Measurements from ENCODE around the gene HOXD4.

Gene HOXD4

DNA sequence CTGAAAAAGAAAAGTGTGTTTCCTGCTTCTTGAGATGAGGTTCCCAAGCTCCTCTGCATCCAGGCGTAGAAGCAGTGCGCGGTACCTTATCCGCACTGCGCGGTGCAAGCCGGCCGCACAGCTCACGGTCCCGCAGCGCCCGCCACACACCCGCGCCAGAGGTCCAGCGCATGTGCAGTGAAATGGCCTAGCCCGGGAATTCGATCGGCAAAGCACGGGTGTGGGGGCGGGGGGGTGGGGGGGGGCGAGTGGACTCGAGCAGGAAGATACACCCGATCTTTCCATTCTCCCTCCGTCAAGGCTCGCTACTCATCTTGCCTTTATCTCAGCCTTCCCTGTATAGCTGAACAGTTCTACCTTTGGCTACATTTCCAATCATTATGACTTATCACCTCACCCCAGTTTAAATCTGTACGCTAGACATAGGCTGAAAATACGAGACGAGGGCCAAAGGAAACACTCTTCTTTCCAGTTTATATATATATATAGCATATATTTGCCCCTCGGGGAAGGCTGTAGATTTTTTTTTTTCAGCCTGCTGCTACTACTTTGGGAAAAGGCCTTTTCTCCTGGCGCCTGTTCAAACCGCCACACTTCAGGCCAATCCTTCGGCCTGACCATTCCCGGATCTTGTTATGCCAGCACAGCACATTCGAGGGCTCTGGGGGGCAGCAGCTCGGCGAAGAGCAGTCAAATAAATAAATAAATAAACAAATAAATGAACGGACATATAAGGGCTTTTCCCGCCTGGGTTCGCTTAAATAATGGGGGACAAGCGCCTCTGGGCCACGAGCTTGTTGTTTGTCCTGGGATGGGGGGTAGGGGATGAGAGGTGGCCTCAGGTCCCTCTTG, 11.5 kb upstream of the HOXD4 start:
- no peak for DNase-seq (ENCODE audit: low spot score)

DNA sequence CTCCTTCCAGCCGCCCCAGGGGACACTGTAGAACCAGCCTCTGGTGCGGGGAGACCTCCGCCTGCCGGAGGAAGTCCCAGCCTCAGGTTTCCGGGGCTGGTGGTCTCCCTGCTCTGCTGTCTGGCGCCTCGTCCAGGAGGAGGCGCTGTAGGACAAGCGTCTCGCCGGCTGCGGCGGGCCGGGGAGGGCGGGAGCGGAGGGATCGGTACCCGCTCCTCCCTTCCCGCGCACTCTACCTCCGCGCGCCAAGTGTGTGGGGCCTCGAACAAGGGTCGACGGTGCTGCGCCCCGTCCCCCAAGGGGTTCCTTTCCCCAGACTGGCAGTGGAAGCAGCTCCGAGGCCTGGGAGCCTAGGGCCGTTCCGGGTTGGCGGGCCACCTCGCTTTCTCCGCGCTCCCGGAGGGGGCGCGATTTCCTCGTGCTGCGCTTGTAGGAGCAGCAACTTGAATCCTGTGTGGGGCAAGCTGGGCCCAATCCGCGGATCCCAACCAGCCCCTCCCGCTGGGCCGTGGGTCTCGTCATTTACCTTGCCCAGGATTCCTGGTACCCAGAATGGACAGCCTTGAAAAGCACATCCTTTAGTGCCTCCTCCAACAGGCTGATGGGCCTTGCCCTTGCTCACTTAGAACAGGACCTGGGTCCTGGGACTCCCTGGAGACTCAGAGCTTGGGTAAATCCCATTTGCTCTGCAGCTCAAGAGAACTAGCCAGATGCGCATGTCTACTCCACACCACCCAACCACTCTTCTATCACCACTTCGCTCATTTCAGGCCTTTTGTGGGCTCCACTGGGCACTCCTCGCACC, 10.6 kb upstream of the HOXD4 start:
- peak; percentile 55 for DNase-seq (ENCODE audit: low spot score)

DNA sequence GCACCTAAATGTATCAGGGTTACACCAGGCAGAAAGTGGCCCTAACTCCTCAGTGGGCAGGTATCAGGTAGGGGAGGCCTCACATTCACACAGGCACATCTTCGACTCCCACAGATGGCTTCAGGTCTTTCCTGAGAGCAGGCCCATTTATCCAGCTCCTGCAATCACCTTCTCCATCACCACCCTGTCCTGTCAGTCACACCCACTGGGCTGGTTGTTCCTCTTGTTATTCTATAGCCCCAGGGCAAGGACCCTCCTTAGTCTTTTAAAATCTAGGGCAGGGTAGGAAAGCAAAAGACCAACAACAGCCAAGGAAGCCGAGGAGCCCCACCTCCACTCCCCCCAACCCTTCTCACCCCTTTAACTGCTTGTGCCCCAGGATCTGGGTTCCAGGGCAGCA, 9.1 kb upstream of the HOXD4 start:
- DNase-seq (ENCODE audit: low spot score): no peak

DNA sequence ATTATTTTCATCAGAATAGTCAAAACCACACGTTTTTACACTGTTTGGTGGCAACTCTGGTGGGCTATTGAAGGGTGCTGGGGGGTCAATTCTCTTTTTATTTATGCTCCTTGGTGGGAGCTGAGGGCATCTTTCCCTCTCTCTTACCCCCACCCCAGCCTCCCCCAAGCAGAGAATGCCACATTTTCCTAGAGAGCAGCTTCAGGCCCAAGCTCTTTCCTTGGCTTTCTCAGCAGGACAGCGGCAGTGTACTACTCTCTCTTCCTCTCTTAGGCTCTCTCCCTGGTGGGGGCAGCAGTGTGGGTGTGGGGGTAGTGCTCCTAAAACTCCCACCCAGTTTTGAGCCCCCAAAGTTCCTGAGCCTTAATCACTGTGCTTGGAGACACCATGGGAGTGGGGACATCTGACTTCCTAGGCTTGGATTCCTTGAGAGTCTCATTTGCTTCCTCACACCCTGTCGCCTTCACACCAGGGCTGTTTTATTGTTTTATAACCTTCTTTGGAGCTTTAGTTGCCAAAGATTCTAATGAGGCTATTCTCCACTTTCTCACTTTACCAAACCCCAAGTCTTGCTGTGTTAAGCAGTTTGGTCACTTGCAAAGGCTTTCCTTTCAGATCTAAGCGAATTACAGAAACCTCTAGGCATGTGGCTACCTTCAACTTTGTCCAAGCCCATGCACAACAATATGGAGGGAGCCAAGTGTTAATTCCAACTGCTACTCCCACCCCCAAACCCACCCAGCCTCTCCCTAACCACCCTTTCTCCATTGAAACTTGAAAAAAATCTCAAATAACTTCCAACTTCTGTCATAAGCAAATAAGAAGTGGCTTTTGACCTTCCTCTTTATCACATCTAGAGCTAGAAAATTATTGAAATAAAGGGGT, 6.0 kb upstream of the HOXD4 start:
- no peak for DNase-seq (ENCODE audit: low spot score)

DNA sequence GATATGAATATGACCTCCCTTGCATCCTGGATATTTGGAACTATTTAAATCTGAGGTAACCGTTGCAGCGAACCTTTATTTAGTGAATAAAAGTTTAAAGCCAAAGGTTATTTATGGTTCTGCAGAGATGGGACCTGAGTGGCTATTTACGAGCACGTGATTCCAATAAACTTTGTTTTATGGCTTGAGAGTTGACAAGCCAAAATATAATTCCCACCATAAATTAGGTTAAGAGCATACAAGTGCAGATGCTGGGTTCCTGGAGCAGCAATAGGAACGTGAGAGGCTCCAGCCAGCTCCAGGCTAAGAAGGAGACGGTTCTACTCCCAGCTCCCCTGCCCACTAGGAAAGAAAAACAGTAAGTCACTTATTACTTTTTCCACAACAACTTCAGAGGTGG, 5.2 kb upstream of the HOXD4 start:
- no peak for DNase-seq (ENCODE audit: low spot score)

DNA sequence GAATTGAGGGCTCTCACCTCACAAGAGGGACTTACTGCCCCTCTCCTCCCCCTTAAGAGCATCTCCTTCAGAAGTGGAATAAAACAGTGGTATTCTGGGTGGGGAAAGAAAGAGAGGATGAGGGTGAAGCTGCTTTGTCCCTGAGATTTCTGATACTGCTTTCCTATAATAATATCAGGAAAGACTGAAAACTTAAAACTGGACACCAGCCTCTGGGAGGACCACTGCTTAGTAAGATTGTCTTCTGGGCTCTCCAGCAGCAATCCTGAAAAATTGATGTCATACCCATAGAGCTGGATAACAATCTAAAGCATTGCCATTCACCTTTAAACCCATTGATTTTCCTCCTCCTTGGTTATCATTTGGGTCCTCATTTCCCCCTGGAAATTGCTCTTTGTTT, 4.7 kb upstream of the HOXD4 start:
- DNase-seq (ENCODE audit: low spot score): no peak

DNA sequence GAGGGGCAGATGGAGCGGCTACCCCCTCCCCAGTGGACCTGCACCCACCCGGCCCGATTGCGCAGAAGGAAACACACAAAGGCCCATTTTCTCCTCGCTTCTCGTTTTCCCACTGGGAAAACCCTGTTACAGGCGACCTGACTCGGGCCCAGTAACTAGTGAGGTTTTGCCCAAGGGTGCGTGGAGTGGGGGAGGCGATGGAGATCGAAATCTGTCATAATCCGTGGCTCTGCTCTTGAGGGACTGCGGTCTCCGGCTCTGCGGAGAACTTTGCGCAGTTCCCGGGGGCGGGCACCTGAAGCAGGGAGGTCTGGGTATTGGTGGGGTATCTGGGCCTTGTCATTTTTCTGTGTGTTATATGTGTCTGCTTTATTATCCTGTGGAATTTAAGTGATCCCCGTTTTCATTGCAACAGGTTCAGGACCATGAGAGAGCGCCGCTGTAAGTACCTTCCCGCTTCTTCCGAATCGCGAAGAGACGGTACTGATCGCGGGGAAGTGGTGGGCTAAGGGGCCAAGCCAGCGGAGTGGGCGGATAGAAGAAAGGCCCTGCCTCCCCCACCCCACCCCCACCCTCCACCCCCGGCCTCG, 4.0 kb upstream of the HOXD4 start:
- DNase-seq (ENCODE audit: low spot score): no peak

DNA sequence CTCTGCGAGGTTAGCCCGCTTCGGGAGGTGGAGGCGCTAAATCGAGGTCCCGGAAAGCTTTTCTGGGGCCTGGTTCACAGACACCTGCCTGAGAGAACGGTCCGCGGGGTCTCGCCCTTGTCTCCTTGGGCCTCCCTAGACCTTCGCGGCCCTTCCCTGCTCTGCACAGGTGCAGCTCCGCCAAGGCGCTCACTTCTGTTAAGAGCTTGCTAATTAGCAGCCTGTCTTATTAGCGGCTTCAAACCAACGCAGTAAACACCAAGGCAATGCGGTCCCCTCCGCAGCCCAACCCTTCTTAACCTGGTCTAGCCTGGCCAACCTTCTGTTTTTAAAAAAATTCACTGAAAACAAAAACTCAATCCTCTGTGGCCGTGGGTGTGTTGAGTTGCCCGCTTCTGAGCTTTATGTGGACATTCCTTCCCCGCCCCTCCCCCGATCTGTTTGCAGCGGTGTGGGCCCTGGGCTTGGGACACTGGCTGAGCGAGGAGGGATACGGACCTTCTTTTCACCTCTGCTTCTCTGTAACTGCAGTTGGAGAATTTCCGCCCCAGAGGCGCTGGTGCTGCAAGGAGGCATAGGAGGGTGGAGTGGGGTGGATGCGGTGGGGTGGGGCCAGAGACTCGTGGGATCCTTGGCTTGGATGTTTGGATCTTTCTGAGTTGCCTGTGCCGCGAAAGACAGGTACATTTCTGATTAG, 3.4 kb upstream of the HOXD4 start:
- no peak for DNase-seq (ENCODE audit: low spot score)

DNA sequence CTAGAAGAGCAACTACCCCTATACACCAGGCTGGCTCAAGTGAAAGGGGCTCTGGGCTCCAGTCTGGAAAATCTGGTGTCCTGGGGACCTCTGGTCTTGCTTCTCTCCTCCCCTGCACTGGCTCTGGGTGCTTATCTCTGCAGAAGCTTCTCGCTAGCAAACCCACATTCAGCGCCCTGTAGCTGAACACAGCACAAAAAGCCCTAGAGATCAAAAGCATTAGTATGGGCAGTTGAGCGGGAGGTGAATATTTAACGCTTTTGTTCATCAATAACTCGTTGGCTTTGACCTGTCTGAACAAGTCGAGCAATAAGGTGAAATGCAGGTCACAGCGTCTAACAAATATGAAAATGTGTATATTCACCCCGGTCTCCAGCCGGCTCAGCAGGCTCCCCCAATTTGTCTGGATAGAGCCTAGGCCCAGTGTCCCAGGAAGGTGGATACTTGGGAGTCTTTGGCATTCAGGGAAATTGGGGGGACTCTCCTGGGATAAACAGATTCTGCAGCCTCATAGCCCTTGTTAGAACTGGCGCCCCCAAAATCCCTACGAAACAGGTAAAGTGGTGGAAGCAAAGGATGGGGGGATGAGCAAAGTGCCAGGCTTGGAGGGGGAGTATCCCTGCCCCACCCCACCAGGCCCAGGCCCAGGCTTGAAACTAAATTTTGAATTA, 2.5 kb upstream of the HOXD4 start:
- no peak for DNase-seq (ENCODE audit: low spot score)

DNA sequence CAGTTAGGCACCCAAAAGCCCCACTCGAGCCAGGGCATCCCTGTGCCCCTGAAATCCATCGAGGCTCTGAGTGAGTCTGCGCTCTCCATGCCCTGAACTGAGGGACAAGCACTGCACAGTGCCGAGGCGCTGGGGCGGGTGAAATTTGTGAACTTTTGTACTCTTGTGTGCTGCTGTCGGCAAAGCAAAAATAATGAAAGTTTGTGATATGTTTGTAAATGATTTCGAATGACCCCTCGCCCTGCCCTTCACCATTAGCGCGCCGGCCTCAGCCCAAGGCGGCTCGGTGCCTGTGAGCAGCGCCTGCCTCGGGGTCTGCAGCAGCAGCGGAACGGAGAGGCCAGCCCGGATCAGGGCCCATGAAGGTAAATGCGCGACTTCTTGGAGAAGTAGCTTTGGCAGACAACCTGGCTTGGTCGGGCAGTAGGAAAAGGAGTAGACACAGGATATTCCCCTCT, 1.8 kb upstream of the HOXD4 start:
- DNase-seq (ENCODE audit: low spot score): no peak

DNA sequence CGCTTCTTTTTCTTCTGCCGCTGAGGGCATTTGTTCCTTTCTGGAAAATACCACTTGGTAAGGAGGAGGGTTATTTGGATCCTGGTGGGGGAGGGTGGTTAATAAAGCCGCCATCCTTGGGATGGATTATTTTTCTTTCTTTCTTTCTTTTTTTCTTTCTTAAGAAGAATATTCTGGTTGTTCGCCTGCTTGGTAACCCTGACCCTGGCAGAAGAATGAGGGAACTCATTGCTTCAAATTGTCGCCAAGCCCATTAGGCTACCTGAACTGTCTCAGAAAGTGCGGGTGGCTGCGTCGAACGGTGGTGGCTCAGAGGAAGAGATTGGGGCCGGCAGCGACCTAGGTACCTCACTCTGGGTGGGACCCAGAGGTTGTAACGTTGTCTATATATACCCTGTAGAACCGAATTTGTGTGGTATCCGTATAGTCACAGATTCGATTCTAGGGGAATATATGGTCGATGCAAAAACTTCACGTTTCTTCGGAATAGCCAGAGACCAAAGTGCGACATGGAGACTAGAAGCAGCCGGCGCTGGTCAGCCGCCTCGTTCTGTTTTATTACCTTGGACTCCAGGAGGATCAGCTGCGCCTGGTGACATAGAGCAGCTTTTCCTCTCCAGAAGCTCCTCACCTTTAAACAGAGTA, 1.3 kb upstream of the HOXD4 start:
- no peak for DNase-seq (ENCODE audit: low spot score)

DNA sequence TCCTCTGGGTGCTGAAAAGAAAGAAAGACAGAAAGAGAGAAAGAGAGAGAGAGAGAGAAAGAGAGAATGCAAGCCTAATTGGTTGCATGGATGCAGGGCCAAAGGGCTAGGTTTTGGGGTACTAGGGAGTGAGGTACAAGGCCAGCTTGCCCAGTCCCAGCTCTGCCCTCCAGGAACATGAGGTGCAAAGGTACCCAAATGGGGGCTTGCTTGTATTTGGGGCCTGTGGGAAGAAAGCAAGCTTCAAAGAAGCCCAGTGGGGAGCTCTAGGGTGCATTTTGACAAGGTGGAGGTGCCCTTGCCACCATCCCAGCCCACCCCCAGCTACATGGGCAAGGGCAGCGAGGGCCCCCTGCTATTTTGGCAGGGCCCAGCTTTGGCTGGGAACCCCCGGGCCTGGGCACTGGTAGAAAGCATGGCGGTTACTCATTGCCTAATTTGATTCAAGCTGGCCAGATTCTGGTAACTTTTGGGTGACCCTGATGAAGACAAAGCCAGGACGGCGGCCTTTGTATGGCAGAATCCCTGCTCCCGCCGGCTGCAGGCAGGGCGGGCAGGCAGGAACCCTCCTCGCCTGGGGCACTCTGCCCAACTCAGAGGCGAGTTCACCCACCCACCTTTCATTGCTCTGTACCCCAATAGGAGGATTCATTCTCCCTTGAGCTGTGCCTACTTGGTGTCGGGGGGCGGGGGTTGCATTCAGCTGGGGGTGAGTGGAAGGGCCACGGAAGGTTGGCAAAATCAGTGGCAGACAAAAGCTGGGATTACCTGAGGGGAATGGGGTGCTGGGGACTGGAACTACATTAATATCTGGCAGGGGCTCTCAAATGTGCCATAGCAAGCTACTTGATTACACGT, 537 bp upstream of the HOXD4 start:
- DNase-seq (ENCODE audit: low spot score): no peak

DNA sequence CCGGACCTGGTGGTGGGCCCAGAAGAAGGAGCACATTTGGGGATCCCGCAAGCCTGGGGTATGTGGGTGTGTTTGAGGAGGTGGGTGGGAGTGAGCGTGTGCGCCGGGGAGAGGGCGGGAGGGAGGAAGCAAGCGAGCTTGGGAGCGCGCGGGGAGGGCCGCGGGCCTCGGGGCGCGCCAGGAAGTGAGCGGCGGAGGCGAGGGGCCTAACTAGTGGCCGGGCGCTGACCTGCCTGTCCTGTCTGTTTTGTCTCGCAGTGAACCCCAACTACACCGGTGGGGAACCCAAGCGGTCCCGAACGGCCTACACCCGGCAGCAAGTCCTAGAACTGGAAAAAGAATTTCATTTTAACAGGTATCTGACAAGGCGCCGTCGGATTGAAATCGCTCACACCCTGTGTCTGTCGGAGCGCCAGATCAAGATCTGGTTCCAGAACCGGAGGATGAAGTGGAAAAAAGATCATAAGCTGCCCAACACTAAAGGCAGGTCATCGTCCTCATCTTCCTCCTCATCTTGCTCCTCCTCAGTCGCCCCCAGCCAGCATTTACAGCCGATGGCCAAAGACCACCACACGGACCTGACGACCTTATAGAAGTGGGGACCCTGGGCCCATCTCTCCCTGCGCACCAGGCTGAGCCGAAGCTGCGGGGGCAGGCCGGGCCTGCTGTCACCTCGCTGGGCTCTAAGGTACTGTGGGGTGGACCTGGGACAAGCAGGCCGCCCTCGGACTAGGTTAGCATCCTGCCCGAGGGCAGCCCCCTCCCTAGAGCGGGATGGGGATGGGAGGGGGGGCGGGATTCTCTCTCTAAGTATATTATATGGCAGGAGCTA, 1.2 kb downstream of the HOXD4 start:
- DNase-seq (ENCODE audit: low spot score): no peak

DNA sequence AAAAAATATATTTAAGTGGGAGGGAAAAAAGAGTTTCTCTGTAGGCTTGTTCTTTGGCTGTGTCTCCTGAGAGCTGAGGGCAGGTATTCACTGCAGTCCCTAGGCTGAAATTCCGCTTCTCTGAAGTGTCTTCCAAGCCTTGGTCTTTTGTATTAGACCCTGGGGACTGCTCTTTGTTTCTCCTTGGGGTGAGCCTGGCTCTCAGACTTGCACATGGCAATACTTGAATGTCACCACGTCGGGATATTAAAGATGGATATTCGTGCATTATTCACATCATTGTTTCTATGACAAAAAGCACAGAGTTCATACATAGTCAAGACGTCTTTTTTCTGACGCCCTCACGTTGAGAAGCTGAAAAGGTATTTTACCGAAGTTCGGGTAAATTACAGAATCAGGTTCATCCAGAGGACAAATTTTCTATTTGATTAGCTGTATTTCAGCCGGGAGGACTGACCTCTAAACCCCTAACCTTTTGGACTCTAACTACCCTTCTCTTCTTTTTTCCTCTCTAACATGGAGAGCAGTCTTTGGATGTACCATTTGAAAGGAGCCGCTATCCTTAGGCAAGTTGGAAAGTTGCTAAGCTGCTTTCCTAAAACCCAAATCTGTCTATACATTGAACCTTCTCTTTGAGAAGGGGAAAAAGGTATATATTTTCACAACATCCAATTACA, 3.4 kb downstream of the HOXD4 start:
- no peak for DNase-seq (ENCODE audit: low spot score)

DNA sequence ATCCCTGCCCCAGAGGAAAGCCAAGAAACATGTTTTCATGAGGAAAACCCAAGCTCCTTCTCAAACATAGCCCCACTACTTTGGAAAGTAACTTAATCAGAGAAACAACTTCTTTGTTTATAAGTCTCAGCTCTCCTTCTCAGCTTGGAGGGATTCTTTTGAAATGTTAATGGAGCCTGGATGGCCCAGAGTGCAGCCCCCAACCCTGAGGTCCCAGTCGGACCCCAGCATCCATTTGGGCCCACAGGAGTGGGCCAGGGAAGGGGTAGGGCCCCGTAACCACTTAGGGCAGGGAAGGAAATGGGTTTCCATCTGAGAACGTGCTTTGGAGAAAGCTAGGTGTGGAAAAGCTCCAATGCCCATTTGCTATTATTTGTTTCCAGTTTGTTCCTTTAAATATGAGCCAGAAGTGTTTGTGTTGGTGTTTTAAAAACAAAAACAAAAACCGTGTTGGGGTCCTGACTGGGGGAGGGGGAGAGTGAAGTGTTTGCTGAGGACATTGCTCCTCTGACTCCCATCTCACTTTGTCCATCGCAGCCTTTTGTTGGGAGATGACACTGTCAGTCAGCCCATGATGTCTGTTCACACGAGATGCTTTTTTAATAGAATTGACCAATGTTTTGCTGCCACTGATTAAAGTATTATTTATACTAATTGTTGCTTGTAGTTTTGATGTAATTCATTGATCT, 4.2 kb downstream of the HOXD4 start:
- DNase-seq (ENCODE audit: low spot score): no peak

DNA sequence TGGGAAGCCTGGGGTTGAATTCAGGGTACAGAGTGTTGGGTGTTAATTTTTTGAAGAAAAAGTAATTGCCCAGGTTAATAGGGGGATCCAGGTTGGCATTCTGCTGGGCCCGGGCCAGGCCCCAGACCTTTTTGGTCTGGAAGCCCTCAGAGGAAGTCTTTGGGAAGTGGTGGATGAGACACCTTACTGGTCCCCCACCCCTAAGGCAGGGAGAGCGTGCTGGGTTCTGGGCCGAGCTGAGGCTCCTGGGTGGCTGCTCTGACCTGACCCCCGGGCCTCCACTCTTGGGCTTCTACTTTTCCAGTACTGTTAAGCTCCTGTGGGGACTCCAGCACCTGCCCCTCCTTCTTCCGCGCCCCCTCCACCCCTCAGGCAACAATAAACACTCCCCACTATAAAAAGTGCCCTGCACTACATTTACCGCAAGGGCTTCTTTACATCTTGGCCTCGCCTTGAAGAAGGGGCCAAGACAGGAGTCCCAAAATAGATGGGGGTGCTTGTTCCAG, 5.0 kb downstream of the HOXD4 start:
- DNase-seq (ENCODE audit: low spot score): no peak

Measured in SW480 (cell line).